BLaER1 treated with 17β-estradiol and CSF1 and Interleukin-3, amounts not matched to agents 10 nM and 100 nM (cell line): Measurements from ENCODE around the gene DLX6.

ENCODE experiments used
- H3K27ac ChIP-seq, 11 experiments: shearing (Covaris generic); formaldehyde crosslinking; 2 replicates each; pipeline ENCODE4 v1.8.1; 2022
- H3K27me3 ChIP-seq, 11 experiments: shearing (Covaris generic); formaldehyde crosslinking; 2 replicates each; pipeline ENCODE4 v1.8.1; 2022
- H3K36me3 ChIP-seq, 11 experiments: shearing (Covaris generic); formaldehyde crosslinking; 2 replicates each; pipeline ENCODE4 v1.8.1; 2022
- H3K4me1 ChIP-seq, 10 experiments: shearing (Covaris generic); formaldehyde crosslinking; 2 replicates each; pipeline ENCODE4 v1.8.1; 2022
- H3K4me2 ChIP-seq, 11 experiments: shearing (Covaris generic); formaldehyde crosslinking; 2 replicates each; pipeline ENCODE4 v1.8.1; 2022
- H3K4me3 ChIP-seq, 10 experiments: shearing (Covaris generic); formaldehyde crosslinking; 2 replicates each; pipeline ENCODE4 v1.8.1; 2022
- H3K9ac ChIP-seq, 11 experiments: shearing (Covaris generic); formaldehyde crosslinking; 2 replicates each; pipeline ENCODE4 v1.8.1; 2022
- H3K9me3 ChIP-seq, 11 experiments: shearing (Covaris generic); formaldehyde crosslinking; replicated peaks in 1 of 11; 2 replicates each; pipeline ENCODE4 v1.8.1; 2022
- H4K20me1 ChIP-seq, 11 experiments: shearing (Covaris generic); formaldehyde crosslinking; 2 replicates each; pipeline ENCODE4 v1.8.1; 2022
- Cebpa-rat ChIP-seq, 11 experiments: shearing (Covaris generic); IDR thresholded peaks; 2 replicates each; pipeline ENCODE4 v1.8.1; 2022

Gene DLX6

DNA sequence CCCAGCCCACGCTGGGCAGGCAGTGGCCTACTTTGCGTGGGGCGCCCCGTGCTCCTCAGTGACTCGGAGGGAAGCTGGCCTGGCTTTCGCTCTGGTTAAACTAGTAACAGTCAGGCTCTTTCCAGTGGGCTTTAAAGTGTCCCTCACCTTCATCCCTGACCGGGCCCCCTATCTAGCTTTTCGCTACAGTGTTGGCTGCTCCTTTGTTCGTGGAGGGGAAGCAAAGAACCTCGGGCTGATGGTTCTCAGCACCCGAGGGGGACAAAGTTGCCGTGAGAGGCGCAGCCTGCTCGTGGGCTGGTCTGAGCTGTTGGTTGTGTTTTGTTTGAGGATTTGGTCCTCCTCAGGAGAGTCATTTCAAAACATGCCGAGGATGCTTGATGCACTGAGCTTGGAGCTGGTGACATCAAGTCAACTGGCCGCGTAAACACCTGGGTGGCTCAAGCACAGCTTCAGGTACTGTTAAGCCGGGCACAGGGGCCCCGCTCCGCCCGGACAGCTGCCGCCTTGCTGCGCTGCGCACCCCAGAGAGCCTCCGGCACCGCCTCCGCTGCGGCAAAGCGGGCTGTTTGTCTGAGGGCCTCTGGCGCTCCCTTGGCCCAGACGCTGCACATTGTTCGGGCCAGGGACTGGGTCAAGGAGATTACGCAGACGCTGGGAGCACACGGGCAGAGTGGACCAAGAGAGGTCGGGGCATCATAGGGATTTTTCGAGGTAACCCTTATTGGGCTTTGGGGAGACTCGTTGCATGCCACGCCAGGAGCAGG is 1.6 kb downstream of the DLX6 start:
- H3K9me3 ChIP-seq = peaks cover 43 to 70% (median 53%) of the 10 kb centered on the region in 11 experiments
- H3K9ac ChIP-seq = no peak overlapping the region
- peaks cover 0 to 6% (median 0%) of the 10 kb centered on the region in 10 experiments; a peak in 6 of 20 replicates for H3K4me1 ChIP-seq
- H3K36me3 ChIP-seq = no peaks in the 10 kb centered on the region
- peaks cover 0 to 4% (median 0%) of the 10 kb centered on the region in 11 experiments; a peak in 3 of 22 replicates for H4K20me1 ChIP-seq
- peaks cover 76 to 94% (median 87%) of the 10 kb centered on the region in 11 experiments for H3K27me3 ChIP-seq
- no peak overlapping the region for H3K27ac ChIP-seq
- no peak overlapping the region for H3K4me2 ChIP-seq
- peak overlapping the region in 1 of 10 experiments; percentile 35; a peak in 1 of 20 replicates for H3K4me3 ChIP-seq
- no peak for TF ChIP-seq Cebpa-rat (IDR thresholded peaks at IDR 0.05)

DNA sequence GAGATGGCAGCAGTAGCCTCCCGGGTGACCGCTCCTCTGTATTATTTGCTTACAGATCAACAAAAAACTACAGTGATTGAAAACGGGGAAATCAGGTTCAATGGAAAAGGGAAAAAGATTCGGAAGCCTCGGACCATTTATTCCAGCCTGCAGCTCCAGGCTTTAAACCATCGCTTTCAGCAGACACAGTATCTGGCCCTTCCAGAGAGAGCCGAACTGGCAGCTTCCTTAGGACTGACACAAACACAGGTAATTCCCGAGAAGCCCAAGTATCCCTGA is 2.2 kb downstream of the DLX6 start:
- H3K9me3 ChIP-seq = peaks cover 43 to 69% (median 52%) of the 10 kb centered on the region in 11 experiments
- H3K36me3 ChIP-seq = no peaks in the 10 kb centered on the region
- H3K4me3 ChIP-seq = no peak overlapping the region
- H4K20me1 ChIP-seq = peaks cover 0 to 4% (median 0%) of the 10 kb centered on the region in 11 experiments; a peak in 3 of 22 replicates
- H3K4me2 ChIP-seq = no peak overlapping the region
- H3K27ac ChIP-seq = no peak overlapping the region
- H3K27me3 ChIP-seq = peaks cover 82 to 97% (median 92%) of the 10 kb centered on the region in 11 experiments
- no peak overlapping the region for H3K9ac ChIP-seq
- peaks cover 0 to 6% (median 0%) of the 10 kb centered on the region in 10 experiments; a peak in 6 of 20 replicates for H3K4me1 ChIP-seq
- no peak for TF ChIP-seq Cebpa-rat (IDR thresholded peaks at IDR 0.05)

DNA sequence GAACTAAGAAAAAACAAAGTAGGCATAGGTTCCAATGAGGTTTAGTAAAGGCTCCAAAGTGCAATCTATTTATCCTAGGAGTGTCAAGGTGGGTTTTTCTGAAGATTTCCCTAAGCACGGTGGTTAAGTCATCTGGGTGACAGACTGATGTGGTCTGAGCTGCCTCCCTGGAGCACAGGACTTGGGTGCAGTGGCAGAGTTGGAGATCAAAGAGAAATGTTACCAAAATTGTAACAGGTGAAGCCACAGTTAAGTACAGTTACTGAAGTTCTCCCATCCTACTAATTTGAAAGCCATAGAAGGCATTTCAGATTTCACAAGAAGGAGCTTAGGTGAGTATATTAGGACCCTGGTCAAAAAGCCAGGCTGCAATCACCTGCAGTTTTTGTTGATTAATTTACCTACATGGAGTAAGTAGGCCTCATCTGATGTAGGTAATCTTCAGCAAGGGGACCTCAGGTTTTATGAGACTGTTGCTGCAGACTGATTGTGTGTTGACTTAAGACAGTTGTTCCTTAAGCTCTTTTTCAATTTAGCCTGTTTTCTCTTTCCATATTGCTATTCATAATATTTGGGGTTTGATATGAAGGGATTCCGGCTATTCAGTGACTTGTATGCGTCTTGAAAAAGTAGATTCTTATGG is 3.0 kb downstream of the DLX6 start:
- Histone ChIP-seq H3K4me1 (peaks cover 0 to 6% (median 0%) of the 10 kb centered on the region in 10 experiments; a peak in 6 of 20 replicates), H3K27me3 (peaks cover 90 to 100% (median 100%) of the 10 kb centered on the region in 11 experiments), H3K4me3 (no peak overlapping the region), H3K27ac (no peak overlapping the region), H3K9me3 (peaks cover 42 to 62% (median 52%) of the 10 kb centered on the region in 11 experiments), H3K4me2 (no peak overlapping the region), H3K9ac (no peak overlapping the region), H4K20me1 (peaks cover 0 to 4% (median 0%) of the 10 kb centered on the region in 11 experiments; a peak in 3 of 22 replicates), H3K36me3 (no peaks in the 10 kb centered on the region)
- no peak for TF ChIP-seq Cebpa-rat (IDR thresholded peaks at IDR 0.05)

DNA sequence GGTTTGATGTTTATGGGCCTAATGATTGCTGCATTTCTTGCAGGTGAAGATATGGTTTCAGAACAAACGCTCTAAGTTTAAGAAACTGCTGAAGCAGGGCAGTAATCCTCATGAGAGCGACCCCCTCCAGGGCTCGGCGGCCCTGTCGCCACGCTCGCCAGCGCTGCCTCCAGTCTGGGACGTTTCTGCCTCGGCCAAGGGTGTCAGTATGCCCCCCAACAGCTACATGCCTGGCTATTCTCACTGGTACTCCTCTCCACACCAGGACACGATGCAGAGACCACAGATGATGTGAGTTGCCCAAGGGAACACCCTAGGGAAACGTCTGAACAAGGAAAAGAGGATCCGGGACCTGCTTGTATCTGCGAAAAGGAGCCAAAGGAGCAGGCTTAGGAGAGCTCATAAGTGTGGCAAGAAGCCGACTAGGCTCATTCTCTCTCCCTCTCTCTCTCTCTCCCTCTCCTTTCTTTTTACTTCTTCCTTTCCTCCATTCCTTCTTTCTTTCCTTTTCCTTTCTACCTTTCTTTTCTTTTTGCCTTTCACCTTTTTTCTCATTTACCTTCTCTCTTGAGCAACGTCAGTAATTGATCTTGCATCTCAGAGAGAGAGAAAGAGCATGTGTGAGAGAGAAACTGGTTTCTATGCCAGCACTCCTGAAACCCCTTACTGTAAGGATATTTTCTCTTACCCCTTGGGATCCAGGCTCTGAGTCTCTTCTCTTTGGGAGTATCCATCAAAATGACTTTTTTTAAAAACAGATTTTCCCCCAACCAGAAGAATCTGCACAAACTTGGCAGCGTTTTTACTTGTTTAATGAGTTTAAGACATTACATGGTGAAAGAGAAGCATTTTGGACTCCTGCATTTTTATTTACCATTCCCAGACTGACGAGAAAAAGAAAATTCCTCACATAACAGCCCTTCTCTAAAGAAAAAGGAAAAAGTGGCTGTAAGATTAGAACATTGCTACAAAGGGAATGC is 4.7 kb downstream of the DLX6 start:
- Histone ChIP-seq H3K9ac (no peak overlapping the region), H3K4me1 (peaks cover 0 to 6% (median 0%) of the 10 kb centered on the region in 10 experiments; a peak in 6 of 20 replicates), H3K36me3 (no peaks in the 10 kb centered on the region), H3K4me3 (no peak overlapping the region), H3K27me3 (peaks cover 95 to 100% (median 100%) of the 10 kb centered on the region in 11 experiments), H4K20me1 (peaks cover 0 to 4% (median 0%) of the 10 kb centered on the region in 11 experiments; a peak in 3 of 22 replicates), H3K4me2 (peak overlapping the region in 7 of 11 experiments; percentile 28 to 60 (median 42); a peak in 13 of 22 replicates), H3K27ac (no peak overlapping the region), H3K9me3 (peaks cover 31 to 48% (median 38%) of the 10 kb centered on the region in 11 experiments)
- no peak for TF ChIP-seq Cebpa-rat (IDR thresholded peaks at IDR 0.05)

- H3K36me3 ChIP-seq = no peaks in the 10 kb centered on the region
- H3K27ac ChIP-seq = no peak overlapping the region
- H3K9ac ChIP-seq = no peak overlapping the region
- TF ChIP-seq Cebpa-rat (IDR thresholded peaks at IDR 0.05) = no peak
- no peak overlapping the region for H3K4me2 ChIP-seq
- H3K4me1 ChIP-seq = peaks cover 0 to 6% (median 0%) of the 10 kb centered on the region in 10 experiments; a peak in 6 of 20 replicates
- peaks cover 95 to 100% (median 100%) of the 10 kb centered on the region in 11 experiments for H3K27me3 ChIP-seq
- peaks cover 24 to 46% (median 36%) of the 10 kb centered on the region in 11 experiments for H3K9me3 ChIP-seq
- no peak overlapping the region for H3K4me3 ChIP-seq
- peaks cover 0 to 4% (median 0%) of the 10 kb centered on the region in 11 experiments; a peak in 4 of 22 replicates for H4K20me1 ChIP-seq
Observed at GRCh38 chr7:97011104-97011503, 5.8 kb downstream of the DLX6 start.

- Histone ChIP-seq H3K4me1 (peaks cover 0 to 6% (median 0%) of the 10 kb centered on the region in 10 experiments; a peak in 6 of 20 replicates), H3K27ac (no peak overlapping the region), H4K20me1 (peaks cover 0 to 4% (median 0%) of the 10 kb centered on the region in 11 experiments; a peak in 4 of 22 replicates), H3K36me3 (no peaks in the 10 kb centered on the region), H3K4me3 (no peak overlapping the region), H3K9ac (no peak overlapping the region), H3K27me3 (peaks cover 97 to 100% (median 100%) of the 10 kb centered on the region in 11 experiments), H3K4me2 (no peak overlapping the region), H3K9me3 (peaks cover 24 to 46% (median 36%) of the 10 kb centered on the region in 11 experiments)
- TF ChIP-seq Cebpa-rat (IDR thresholded peaks at IDR 0.05) = no peak
Observed at GRCh38 chr7:97011536-97012364, 6.4 kb downstream of the DLX6 start.

DNA sequence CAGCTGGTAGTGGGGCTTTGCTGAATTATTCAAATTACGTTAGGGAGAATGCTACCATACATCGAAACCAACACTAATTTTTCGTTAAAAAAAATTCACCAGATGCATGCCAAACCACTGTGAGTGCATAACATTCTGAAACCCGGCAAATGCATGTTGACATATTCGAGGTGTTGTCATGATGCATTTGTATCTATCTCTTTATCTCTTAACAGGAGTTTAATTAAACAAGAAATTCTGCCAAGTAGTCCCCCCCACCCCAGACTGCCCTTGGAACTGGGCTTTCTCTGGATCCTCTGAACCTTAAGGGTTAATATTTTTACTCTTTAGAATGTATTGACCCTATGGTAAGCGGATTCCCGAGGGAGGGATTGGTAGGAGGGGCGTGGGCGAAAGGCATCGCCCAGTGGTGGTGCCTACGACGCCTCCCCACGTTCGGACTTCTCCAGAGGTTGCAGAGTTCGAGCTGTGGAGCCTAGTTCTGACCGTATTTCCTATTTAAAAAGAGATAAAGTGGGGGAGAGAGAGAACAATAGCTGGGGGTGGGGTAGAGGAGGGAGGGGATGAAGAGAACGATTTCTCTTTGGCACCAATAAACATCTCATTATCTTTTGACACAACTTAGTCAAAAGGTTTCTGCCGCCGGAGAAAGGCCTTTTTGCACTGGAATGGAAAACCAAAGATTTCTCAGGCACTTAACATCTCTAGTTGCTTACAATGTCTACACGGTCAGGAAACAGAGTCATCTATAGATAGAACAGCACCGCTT is 7.2 kb downstream of the DLX6 start:
- H3K36me3 ChIP-seq = no peaks in the 10 kb centered on the region
- H3K9me3 ChIP-seq = peaks cover 22 to 46% (median 36%) of the 10 kb centered on the region in 11 experiments
- peaks cover 0 to 4% (median 0%) of the 10 kb centered on the region in 11 experiments; a peak in 4 of 22 replicates for H4K20me1 ChIP-seq
- H3K9ac ChIP-seq = no peak overlapping the region
- no peak overlapping the region for H3K4me2 ChIP-seq
- no peak overlapping the region for H3K4me3 ChIP-seq
- no peak for TF ChIP-seq Cebpa-rat (IDR thresholded peaks at IDR 0.05)
- H3K27ac ChIP-seq = no peak overlapping the region
- H3K4me1 ChIP-seq = peaks cover 0 to 11% (median 4%) of the 10 kb centered on the region in 10 experiments; a peak in 13 of 20 replicates
- H3K27me3 ChIP-seq = peaks cover 97 to 100% (median 100%) of the 10 kb centered on the region in 11 experiments
